ENCODE results near the gene PHLDB1. TPM values are rescaled to one million over a fixed set of nuclear protein-coding genes. Genes with fewer than 3 reads are reported as not detected.

The PHLDB1 gene
- total RNA-seq, 2 donors from 2014 or later = 206 to 377 TPM

DNA sequence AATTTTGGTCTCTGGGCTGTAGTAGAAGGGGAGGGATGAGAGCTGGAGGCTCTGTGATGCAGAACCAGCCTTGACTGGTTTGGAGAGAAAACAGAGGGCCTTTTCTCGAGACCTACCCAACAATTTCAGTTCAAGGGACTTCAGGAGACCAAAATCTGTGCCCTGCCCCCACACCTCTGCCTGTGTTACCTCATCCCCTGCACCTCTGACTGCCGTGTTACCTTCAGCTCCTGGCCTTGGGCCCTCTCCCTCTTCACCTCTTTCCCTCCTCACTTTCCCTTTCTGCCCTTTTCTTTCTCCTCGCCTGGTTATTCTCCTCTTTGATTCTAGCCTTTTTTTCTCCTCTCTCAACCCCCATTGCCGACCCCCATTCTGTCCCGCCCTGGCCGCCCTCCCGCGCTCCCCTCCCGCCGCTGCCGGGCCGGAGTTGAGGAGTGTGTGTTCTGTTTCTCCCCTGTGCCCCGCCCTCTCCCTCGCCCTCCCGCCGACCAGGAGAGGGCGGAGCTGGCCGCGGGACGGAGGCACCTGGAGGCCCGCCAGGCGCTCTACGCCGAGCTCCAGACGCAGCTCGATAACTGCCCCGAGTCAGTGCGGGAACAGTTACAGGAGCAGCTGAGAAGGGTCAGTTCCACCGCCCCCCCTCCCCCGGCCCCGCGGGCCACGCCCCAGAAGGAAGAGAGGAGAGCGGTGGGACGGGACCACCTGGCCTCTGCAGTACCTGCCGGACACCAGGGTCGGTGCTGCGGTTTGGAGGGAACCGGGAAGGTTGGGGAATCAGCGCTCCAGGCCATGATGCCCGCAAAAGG, 27.2 kb downstream of the PHLDB1 start:
- no peaks in the 10 kb centered on the region for H3K9me3 ChIP-seq
- peaks cover 46% of the 10 kb centered on the region for H3K36me3 ChIP-seq
- peak overlapping the region; percentile 51 to 85 for H3K27ac ChIP-seq
- peaks cover 10 to 40% of the 10 kb centered on the region in 2 donors for H3K4me1 ChIP-seq (ENCODE audit: control insufficient read depth in 1 of 2, low read depth in 2 of 2)
- no peaks in the 10 kb centered on the region for H3K27me3 ChIP-seq (replicated peaks; ENCODE audit: insufficient read depth)
- DNase-seq (ENCODE audit: low spot score) (no peak), ATAC-seq (ENCODE audit: insufficient number of reproducible peaks, low FRiP score, low read depth) (peak; percentile 42)
- H3K4me3 ChIP-seq = peak overlapping the region; percentile 62
- TF ChIP-seq, protein P1, sequence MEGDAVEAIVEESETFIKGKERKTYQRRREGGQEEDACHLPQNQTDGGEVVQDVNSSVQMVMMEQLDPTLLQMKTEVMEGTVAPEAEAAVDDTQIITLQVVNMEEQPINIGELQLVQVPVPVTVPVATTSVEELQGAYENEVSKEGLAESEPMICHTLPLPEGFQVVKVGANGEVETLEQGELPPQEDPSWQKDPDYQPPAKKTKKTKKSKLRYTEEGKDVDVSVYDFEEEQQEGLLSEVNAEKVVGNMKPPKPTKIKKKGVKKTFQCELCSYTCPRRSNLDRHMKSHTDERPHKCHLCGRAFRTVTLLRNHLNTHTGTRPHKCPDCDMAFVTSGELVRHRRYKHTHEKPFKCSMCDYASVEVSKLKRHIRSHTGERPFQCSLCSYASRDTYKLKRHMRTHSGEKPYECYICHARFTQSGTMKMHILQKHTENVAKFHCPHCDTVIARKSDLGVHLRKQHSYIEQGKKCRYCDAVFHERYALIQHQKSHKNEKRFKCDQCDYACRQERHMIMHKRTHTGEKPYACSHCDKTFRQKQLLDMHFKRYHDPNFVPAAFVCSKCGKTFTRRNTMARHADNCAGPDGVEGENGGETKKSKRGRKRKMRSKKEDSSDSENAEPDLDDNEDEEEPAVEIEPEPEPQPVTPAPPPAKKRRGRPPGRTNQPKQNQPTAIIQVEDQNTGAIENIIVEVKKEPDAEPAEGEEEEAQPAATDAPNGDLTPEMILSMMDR (IDR thresholded peaks at IDR 0.05) = peak; percentile 29

DNA sequence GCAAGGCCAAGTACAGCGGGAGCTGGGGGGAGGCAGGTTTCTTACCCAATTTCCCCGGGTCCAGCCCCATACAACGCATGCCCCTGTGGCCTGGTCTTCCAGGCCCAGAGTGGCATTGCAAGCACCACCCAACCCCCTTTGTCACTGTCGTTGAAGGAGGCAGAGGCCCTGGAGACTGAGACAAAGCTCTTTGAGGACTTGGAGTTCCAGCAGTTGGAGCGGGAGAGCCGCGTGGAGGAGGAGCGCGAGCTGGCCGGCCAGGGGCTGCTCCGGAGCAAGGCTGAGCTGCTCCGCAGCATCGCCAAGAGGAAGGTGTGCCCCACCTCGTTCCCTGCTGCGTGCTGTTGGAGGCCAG, 27.8 kb downstream of the PHLDB1 start:
- DNase-seq (ENCODE audit: low spot score) = no peak
- H3K9me3 ChIP-seq = no peaks in the 10 kb centered on the region
- H3K4me3 ChIP-seq = peak overlapping the region; percentile 62
- TF ChIP-seq, protein P1 (IDR thresholded peaks at IDR 0.05) = no peak
- no peaks in the 10 kb centered on the region for H3K27me3 ChIP-seq (replicated peaks; ENCODE audit: insufficient read depth)
- peaks cover 50% of the 10 kb centered on the region for H3K36me3 ChIP-seq
- peak overlapping the region; percentile 51 to 85 for H3K27ac ChIP-seq
- peaks cover 10 to 40% of the 10 kb centered on the region in 2 donors for H3K4me1 ChIP-seq (ENCODE audit: control insufficient read depth in 1 of 2, low read depth in 2 of 2)
- no peak for ATAC-seq (ENCODE audit: insufficient number of reproducible peaks, low FRiP score, low read depth)

DNA sequence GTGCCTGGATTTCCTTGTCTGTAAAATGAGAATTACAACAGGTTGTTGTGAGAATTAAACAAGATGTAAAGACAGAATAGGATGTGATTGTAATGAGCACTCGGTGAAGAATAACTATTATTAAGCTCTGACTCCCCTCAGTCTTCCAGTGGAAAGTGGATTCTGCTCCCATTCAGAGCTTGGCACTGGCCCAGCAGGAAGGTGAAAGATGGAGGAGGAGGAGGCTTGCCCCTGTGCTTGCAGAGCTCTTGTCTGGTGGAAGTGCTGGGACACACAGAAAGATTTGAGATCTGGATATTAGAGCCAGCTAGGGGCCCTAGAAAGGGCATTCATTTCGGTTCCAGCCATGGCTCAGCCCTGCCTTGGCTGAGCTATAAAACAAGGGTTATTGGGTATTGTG, 28.2 kb downstream of the PHLDB1 start:
- Histone ChIP-seq H3K9me3 (no peaks in the 10 kb centered on the region), H3K36me3 (peaks cover 52% of the 10 kb centered on the region), H3K4me1 (ENCODE audit: control insufficient read depth in 1 of 2, low read depth in 2 of 2) (peaks cover 10 to 42% of the 10 kb centered on the region in 2 donors), H3K4me3 (no peak overlapping the region), H3K27me3 (replicated peaks; ENCODE audit: insufficient read depth) (no peaks in the 10 kb centered on the region), H3K27ac (peak overlapping the region; percentile 51 to 85)
- no peak for ATAC-seq (ENCODE audit: insufficient number of reproducible peaks, low FRiP score, low read depth)
- DNase-seq (ENCODE audit: low spot score) = no peak
- TF ChIP-seq, protein P1 (IDR thresholded peaks at IDR 0.05) = no peak

DNA sequence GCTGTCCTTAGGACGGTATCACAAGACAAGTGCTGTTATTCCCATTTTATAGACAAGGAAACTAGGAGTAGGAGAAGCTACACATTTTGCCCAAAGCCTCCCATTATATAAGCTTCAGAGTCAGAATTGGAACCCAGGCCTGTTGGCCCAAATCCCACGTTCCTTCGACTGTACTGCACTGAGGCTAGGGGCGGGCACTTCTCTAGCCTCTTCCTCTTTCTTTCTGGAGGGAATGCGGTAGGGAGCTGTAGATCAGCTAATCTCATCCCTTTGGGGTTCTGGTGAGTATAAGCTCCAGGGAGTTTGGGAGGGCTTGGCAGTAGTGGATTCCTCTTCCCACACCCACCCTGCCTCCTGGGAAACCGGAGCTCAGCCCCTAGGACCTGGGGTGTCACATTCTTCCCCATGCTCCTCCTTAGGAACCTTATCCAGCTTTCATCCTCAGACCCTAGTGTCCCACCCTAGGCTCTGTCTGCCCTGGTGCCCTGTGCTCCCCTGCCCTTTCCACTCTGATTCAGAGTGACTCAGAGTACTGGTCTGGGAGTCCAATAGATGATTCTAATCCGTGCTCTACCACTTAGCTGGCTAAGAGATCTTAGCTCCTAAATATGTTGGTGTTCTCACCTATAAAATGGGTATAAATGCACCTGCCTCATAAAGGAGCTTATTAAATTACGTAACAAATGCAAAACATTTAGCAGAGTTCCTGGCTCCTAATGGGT, 29.3 kb downstream of the PHLDB1 start:
- DNase-seq (ENCODE audit: low spot score) (no peak), ATAC-seq (ENCODE audit: insufficient number of reproducible peaks, low FRiP score, low read depth) (no peak)
- Histone ChIP-seq H3K27me3 (replicated peaks; ENCODE audit: insufficient read depth) (no peaks in the 10 kb centered on the region), H3K4me3 (no peak overlapping the region), H3K27ac (no peak overlapping the region), H3K36me3 (peaks cover 51% of the 10 kb centered on the region), H3K9me3 (no peaks in the 10 kb centered on the region), H3K4me1 (ENCODE audit: control insufficient read depth in 1 of 2, low read depth in 2 of 2) (peaks cover 10 to 45% of the 10 kb centered on the region in 2 donors)
- TF ChIP-seq, protein P1 (IDR thresholded peaks at IDR 0.05) = no peak

DNA sequence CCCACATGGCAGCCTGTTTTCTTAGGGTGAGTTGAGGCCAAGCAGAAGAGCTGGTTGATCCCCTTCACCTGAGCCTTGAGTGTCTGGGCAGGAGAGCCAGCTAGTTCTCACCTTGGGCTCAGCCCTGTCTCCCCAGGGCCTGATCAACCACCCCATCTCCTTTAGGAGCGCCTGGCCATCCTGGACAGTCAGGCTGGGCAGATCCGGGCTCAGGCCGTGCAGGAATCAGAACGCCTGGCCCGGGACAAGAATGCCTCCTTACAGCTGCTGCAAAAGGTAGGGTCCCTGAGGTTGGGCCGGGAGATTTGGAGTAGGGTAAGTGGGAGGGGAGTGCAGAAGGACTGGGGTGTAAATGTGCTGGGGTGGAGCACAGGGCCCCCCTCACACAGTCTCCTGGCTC, 31.3 kb downstream of the PHLDB1 start:
- Histone ChIP-seq H3K4me3 (no peak overlapping the region), H3K27ac (peak overlapping the region in 1 of 2 donors; percentile 15), H3K9me3 (no peaks in the 10 kb centered on the region), H3K36me3 (peaks cover 55% of the 10 kb centered on the region), H3K27me3 (replicated peaks; ENCODE audit: insufficient read depth) (no peaks in the 10 kb centered on the region), H3K4me1 (ENCODE audit: control insufficient read depth in 1 of 2, low read depth in 2 of 2) (peaks cover 10 to 42% of the 10 kb centered on the region in 2 donors)
- DNase-seq (ENCODE audit: low spot score) = no peak
- no peak for ATAC-seq (ENCODE audit: insufficient number of reproducible peaks, low FRiP score, low read depth)
- TF ChIP-seq, protein P1 (IDR thresholded peaks at IDR 0.05) = no peak
